Measurements from ENCODE around the gene TBL3. TPM values are rescaled to one million over a fixed set of nuclear protein-coding genes. Genes with fewer than 3 reads are reported as not detected.

The TBL3 gene
- polyA plus RNA-seq, 2 of the 4 experiments (the other 2 are of a cell fraction): 21.9 to 42.8 TPM

DNA sequence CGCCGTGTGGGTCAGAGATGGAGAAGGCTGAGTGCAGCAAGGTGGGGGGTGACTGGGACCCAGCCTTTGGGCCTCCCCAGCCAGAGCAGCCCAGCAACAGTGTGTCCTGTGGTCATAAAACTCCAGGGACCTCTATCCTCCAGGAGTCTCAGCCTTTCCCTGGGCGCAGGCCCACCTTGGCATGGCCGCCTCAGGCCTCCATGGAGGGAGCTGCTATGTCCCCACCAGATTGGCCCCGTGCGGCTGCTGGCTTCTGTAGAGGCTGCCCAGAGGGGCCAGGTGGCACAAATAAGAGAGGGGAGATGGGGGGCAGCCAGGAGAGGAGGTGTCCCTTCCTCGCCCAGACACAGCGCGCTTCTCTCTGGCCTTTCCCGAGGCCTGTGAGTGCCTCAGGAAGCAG lies 15.3 kb downstream of the TBL3 start:
- POLR2A ChIA-PET: interaction anchor here (1.5 kb wide), 1 partner anchor 22 kb away, joined by 9 read pairs; the partner anchor contains the start of gene RPS2
- 88% methylated on average over 7 of the region's 10 CpGs for WGBS (ENCODE audit: missing lambda C conversion rate)
- H3K27ac ChIP-seq: 0 out of 6 replicates have a peak overlapping the region, but pooled peaks of 1 of the 2 experiments have one; percentile 4

DNA sequence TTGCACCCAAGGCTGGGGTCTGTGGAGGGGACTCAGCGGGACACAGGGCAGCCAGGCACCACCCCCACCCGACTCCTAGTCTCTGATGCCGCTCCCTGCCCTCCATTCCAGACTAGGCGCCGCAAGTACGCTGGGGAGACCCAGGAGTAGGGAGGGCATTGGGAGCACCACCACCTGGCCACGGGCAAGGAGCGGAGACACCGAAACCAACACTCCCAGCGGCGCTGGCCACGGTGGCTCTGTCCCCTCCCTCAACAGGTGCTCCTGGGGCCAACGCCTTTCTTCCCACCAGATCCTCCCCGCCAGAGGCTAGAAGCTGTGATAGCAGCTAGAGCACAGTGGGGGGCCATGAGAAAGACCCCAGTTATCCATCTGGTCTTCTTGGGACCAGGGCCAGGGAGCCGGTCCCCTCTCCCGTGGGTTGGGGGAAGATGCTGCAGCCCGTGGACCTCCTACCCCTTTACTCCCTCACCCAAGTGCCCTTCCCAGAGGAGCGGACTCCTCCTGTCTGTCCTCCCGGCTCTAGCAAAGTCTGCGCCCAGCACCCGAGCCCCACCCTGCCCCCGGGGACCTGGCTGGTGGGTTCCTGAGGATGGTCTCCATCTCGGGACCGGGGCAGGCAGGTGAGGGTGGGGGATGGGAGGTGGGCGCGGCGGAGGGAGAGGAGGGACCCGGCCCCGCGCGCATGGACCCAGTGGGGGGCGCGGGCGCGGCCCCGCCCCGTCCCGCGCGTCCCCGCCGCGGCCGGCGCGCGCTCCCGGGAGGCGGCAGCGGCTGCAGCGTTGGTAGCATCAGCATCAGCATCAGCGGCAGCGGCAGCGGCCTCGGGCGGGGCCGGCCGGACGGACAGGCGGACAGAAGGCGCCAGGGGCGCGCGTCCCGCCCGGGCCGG lies 17.6 kb downstream of the TBL3 start, which contains the start of gene SYNGR3:
Gene SYNGR3 (plus strand): TSS at position 762 of the 892 bp plus-strand sequence. CDS start 133 bp downstream, outside the sequence.
- WGBS (ENCODE audit: missing lambda C conversion rate): 52% methylated on average over 22 of the region's 67 CpGs
- Histone ChIP-seq H3K4me1 (peaks cover 67% of the 10 kb centered on the region), H3K9me3 (no peaks in the 10 kb centered on the region), H3K27ac (peak within 1 kb of the TSS; percentile 58 to 94), H3K4me3 (peak within 1 kb of the TSS; percentile 56), H3K4me2 (peak within 1 kb of the TSS; percentile 79)
- no peak for TF ChIP-seq CBX2 (IDR thresholded peaks at IDR 0.05; ENCODE audit: borderline replicate concordance, low read depth)
- no peak for TF ChIP-seq SREBF2 (IDR thresholded peaks at IDR 0.05)
- TF ChIP-seq, protein P1, sequence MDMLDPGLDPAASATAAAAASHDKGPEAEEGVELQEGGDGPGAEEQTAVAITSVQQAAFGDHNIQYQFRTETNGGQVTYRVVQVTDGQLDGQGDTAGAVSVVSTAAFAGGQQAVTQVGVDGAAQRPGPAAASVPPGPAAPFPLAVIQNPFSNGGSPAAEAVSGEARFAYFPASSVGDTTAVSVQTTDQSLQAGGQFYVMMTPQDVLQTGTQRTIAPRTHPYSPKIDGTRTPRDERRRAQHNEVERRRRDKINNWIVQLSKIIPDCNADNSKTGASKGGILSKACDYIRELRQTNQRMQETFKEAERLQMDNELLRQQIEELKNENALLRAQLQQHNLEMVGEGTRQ (IDR thresholded peaks at IDR 0.05): no peak
- TF ChIP-seq, protein P2, sequence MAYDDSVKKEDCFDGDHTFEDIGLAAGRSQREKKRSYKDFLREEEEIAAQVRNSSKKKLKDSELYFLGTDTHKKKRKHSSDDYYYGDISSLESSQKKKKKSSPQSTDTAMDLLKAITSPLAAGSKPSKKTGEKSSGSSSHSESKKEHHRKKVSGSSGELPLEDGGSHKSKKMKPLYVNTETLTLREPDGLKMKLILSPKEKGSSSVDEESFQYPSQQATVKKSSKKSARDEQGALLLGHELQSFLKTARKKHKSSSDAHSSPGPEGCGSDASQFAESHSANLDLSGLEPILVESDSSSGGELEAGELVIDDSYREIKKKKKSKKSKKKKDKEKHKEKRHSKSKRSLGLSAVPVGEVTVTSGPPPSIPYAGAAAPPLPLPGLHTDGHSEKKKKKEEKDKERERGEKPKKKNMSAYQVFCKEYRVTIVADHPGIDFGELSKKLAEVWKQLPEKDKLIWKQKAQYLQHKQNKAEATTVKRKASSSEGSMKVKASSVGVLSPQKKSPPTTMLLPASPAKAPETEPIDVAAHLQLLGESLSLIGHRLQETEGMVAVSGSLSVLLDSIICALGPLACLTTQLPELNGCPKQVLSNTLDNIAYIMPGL (CRISPR knock-in tag; IDR thresholded peaks at IDR 0.05; ENCODE audit: borderline replicate concordance): no peak
- TF ChIP-seq POLR2A (IDR thresholded peaks at IDR 0.05; ENCODE audit: low read length): no peak
- DNase-seq (ENCODE audit: low read depth in 1 of 2, low spot score in 1 of 2) (no peak), ATAC-seq (no peak), FAIRE-seq (no peak)
- ChIA-PET CTCF (interaction anchor here (1.3 to 19.7 kb wide), 3 partner anchors 8 to 151 kb away, joined by 3 to 196 read pairs (median 7); partner anchors contain the start of gene ZNF598), POLR2A (no interaction called here)

More for the DNA sequence above, 15.3 kb downstream of the TBL3 start:
- TF ChIP-seq RFX5 (IDR thresholded peaks at IDR 0.05) (no peak), BHLHE40 (IDR thresholded peaks at IDR 0.05; ENCODE audit: low read depth, low read length) (no peak), RARB (CRISPR knock-in tag; IDR thresholded peaks at IDR 0.05) (no peak), JUN (IDR thresholded peaks at IDR 0.05) (no peak), HOXA7 (CRISPR knock-in tag; IDR thresholded peaks at IDR 0.05) (no peak), POLR2A (IDR thresholded peaks at IDR 0.05; ENCODE audit: low read length) (no peak), MAZ (IDR thresholded peaks at IDR 0.05; ENCODE audit: borderline replicate concordance, low read depth, low read length) (no peak), EHMT2 (IDR thresholded peaks at IDR 0.05; ENCODE audit: low read depth) (no peak), ZNF302 (CRISPR knock-in tag; IDR thresholded peaks at IDR 0.05) (no peak), PHF8 (IDR thresholded peaks at IDR 0.05; ENCODE audit: borderline replicate concordance, low read depth) (no peak), RNF2 (IDR thresholded peaks at IDR 0.05; ENCODE audit: borderline replicate concordance, low read depth) (no peak), GATA3 (IDR thresholded peaks at IDR 0.05; ENCODE audit: borderline replicate concordance) (no peak), NPAS2 (CRISPR knock-in tag; IDR thresholded peaks at IDR 0.05; ENCODE audit: borderline replicate concordance) (no peak), FOXS1 (CRISPR knock-in tag; IDR thresholded peaks at IDR 0.05) (no peak)
- TF ChIP-seq, protein P2 (CRISPR knock-in tag; IDR thresholded peaks at IDR 0.05; ENCODE audit: borderline replicate concordance): no peak
- TF ChIP-seq, protein P3, sequence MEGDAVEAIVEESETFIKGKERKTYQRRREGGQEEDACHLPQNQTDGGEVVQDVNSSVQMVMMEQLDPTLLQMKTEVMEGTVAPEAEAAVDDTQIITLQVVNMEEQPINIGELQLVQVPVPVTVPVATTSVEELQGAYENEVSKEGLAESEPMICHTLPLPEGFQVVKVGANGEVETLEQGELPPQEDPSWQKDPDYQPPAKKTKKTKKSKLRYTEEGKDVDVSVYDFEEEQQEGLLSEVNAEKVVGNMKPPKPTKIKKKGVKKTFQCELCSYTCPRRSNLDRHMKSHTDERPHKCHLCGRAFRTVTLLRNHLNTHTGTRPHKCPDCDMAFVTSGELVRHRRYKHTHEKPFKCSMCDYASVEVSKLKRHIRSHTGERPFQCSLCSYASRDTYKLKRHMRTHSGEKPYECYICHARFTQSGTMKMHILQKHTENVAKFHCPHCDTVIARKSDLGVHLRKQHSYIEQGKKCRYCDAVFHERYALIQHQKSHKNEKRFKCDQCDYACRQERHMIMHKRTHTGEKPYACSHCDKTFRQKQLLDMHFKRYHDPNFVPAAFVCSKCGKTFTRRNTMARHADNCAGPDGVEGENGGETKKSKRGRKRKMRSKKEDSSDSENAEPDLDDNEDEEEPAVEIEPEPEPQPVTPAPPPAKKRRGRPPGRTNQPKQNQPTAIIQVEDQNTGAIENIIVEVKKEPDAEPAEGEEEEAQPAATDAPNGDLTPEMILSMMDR (IDR thresholded peaks at IDR 0.05): no peak
- Histone ChIP-seq H3K9me3 (no peaks in the 10 kb centered on the region), H3K4me1 (peaks cover 54% of the 10 kb centered on the region), H3K4me3 (no peak overlapping the region), H3K4me2 (no peak overlapping the region)
- FAIRE-seq: no peak
- CTCF ChIA-PET: interaction anchor here (0.8 to 19.7 kb wide), 4 partner anchors 10 to 153 kb away, joined by 3 to 196 read pairs (median 5); partner anchors contain the start of gene ZNF598
- DNase-seq (ENCODE audit: low read depth in 1 of 2, low spot score in 1 of 2): no peak
- no peak for ATAC-seq
